ENCODE results near the gene ABCA13.

The ABCA13 gene

GRCh38 chr7:48245751-48246472 is 74.7 kb downstream of the ABCA13 start (continued):
- TF ChIP-seq ZBTB11 (tag by site-specific recombination; conservative IDR thresholded peaks at IDR 0.05; ENCODE audit: low read depth), result no peak
- no peak for TF ChIP-seq GFI1B (tag by site-specific recombination; IDR thresholded peaks at IDR 0.05)
- TF ChIP-seq INSM2 (tag by site-specific recombination; IDR thresholded peaks at IDR 0.05), result no peak

GRCh38 chr7:48249166-48249565 is 77.9 kb downstream of the ABCA13 start:
- ChIA-PET CTCF (no interaction called here), POLR2A (no interaction called here)
- Histone ChIP-seq H3K4me3 (ENCODE audit: low read depth, low read length) (no peak overlapping the region), H3K36me3 (ENCODE audit: control insufficient read depth in 2 of 2, insufficient read depth in 1 of 2, low read length in 2 of 2) (no peaks in the 10 kb centered on the region), H3K9me3 (ENCODE audit: control insufficient read depth, insufficient read depth, low read depth, low read length) (no peaks in the 10 kb centered on the region), H3K27ac (ENCODE audit: extremely low read depth, low read depth, low read length) (no peak overlapping the region), H3K4me1 (ENCODE audit: control insufficient read depth, insufficient read depth, low read length) (no peaks in the 10 kb centered on the region)
- TF ChIP-seq ZFP41 (tag by site-specific recombination; IDR thresholded peaks at IDR 0.05; ENCODE audit: borderline replicate concordance), result no peak
- no peak for TF ChIP-seq ZBTB6 (tag by site-specific recombination; IDR thresholded peaks at IDR 0.05)
- TF ChIP-seq ZSCAN18 (tag by site-specific recombination; IDR thresholded peaks at IDR 0.05), result no peak
- TF ChIP-seq ZBTB11 (tag by site-specific recombination; conservative IDR thresholded peaks at IDR 0.05; ENCODE audit: low read depth), result no peak
- TF ChIP-seq ZNF837 (tag by site-specific recombination; IDR thresholded peaks at IDR 0.05), result no peak
- no peak for TF ChIP-seq ZNF792 (tag by site-specific recombination; IDR thresholded peaks at IDR 0.05)
- TF ChIP-seq GLIS1 (tag by site-specific recombination; IDR thresholded peaks at IDR 0.05), result no peak
- no peak for TF ChIP-seq ZNF148 (tag by site-specific recombination; IDR thresholded peaks at IDR 0.05; ENCODE audit: borderline replicate concordance)
- TF ChIP-seq ZNF280C (tag by site-specific recombination; IDR thresholded peaks at IDR 0.05), result no peak
- TF ChIP-seq EGR2 (tag by site-specific recombination; IDR thresholded peaks at IDR 0.05; ENCODE audit: low read depth), result no peak
- no peak for TF ChIP-seq ZBTB26 (tag by site-specific recombination; optimal IDR thresholded peaks at IDR 0.05)
